HepG2 (cell line): Measurements from ENCODE around the gene CDH12. TPM values are rescaled to one million over a fixed set of nuclear protein-coding genes. Genes with fewer than 3 reads are reported as not detected.
A peak's percentile ranks its signal among the peaks of the same experiment; 100 is the strongest.
"Not testable (repeated sequence)": the region's sequence is repeated elsewhere in the genome, so short reads cannot be mapped to it uniquely, and the experiment has no call there.

Experiments
- ATAC-seq: fragments of 200-7000 bp; cut with Tn5 transposase; 3 replicates; pipeline ENCODE4 v1.9.1; 2020; ENCODE audit warnings: mild to moderate bottlenecking, moderate library complexity
- BruUV-seq: library from RNA; stranded (reverse); fragments of 400-500 nt; replicated peaks from 2 replicates; lab custom pipeline; 2021; lab: Mats Ljungman, UMichigan
- CTCF ChIA-PET: fragments of 300-600 bp; formaldehyde crosslinking; extraction: SDS; loops from one replicate; lab custom pipeline; 2021; ENCODE audit warnings: low total read pairs, inconsistent platforms, low intra/inter-chr PET ratio; lab: Yijun Ruan, JAX
- POLR2A ChIA-PET: fragments of 350-600 bp; sonication (Branson Sonifier 250); formaldehyde crosslinking; loops from one replicate; lab custom pipeline; 2020; ENCODE audit warnings: antibody characterized with exemption, inconsistent platforms; lab: Yijun Ruan, JAX
- DNase-seq: peaks from one replicate; pipeline ENCODE4 v3.0.0-alpha.2; 2015; ENCODE audit warnings: low spot score
- FAIRE-seq: peaks from 3 replicates; lab custom pipeline; 2011; peaks lifted over from hg19 to GRCh38; lab: Jason Lieb, UNC
- H2AFZ ChIP-seq: one replicate; pipeline ENCODE4 v1.6.1; 2011; ENCODE audit warnings: low read length, inconsistent platforms
- H3K27ac ChIP-seq: fragments of 300-600 bp; 3 replicates; pipeline ENCODE4 v1.8.0; 2011; ENCODE audit warnings: mixed run types, mild to moderate bottlenecking, mixed read lengths, low read length, inconsistent platforms; ENCODE audit not compliant: insufficient read depth; ENCODE audit errors: extremely low read length
- H3K27me3 ChIP-seq, 2 experiments: fragments of 200-600 bp in 1 of 2; 2 replicates in 1 of 2; 3 replicates in 1 of 2; pipeline versions ENCODE4 v1.6.0 to v1.8.0; 2011; ENCODE audit warnings: low read length in 2 of 2, mild to moderate bottlenecking in 2 of 2, moderate library complexity in 2 of 2, inconsistent platforms in 1 of 2; ENCODE audit not compliant: insufficient read depth in 2 of 2, control insufficient read depth in 1 of 2
- H3K36me3 ChIP-seq, 2 experiments: fragments of 200-600 bp in 1 of 2; replicated peaks in 1 of 2; 2 replicates in 1 of 2; 3 replicates in 1 of 2; pipeline versions ENCODE4 v1.5.1 to v1.8.0; 2011; ENCODE audit warnings: low read length in 2 of 2, inconsistent platforms in 1 of 2; ENCODE audit not compliant: insufficient read depth in 2 of 2, control insufficient read depth in 1 of 2
- H3K4me1 ChIP-seq: 2 replicates; pipeline ENCODE4 v1.5.1; 2012; ENCODE audit warnings: low read length, inconsistent platforms; ENCODE audit not compliant: insufficient read depth
- H3K4me2 ChIP-seq: 2 replicates; pipeline ENCODE4 v1.6.0; 2011; ENCODE audit warnings: low read depth, low read length, inconsistent platforms
- H3K4me3 ChIP-seq, 3 experiments: fragments of 200-600 bp in 1 of 3; sonication (generic), shearing (Covaris generic) in 1 of 3; replicated peaks in 1 of 3; 2 replicates each; pipeline ENCODE4 v1.5.1; 2011 to 2016; ENCODE audit warnings: low read length in 3 of 3, inconsistent platforms in 2 of 3, low read depth in 2 of 3, mild to moderate bottlenecking in 2 of 3, control low read depth in 1 of 3, mixed read lengths in 1 of 3; ENCODE audit not compliant: insufficient read depth in 1 of 3
- H3K79me2 ChIP-seq: one replicate; pipeline ENCODE4 v1.6.1; 2011; ENCODE audit warnings: low read length, inconsistent platforms; ENCODE audit not compliant: insufficient read depth
- H3K9ac ChIP-seq: 2 replicates; pipeline ENCODE4 v1.6.0; 2011; ENCODE audit warnings: mild to moderate bottlenecking, low read depth, low read length, inconsistent platforms; ENCODE audit not compliant: insufficient read depth
- H3K9me3 ChIP-seq: 2 replicates; pipeline ENCODE4 v1.5.1; 2012; ENCODE audit warnings: mild to moderate bottlenecking, low read length
- H4K20me1 ChIP-seq: 2 replicates; pipeline ENCODE4 v1.6.0; 2011; ENCODE audit warnings: inconsistent platforms, mild to moderate bottlenecking, low read length, moderate library complexity; ENCODE audit not compliant: insufficient read depth
- REXO4 ChIP-seq: sonication (generic); formaldehyde crosslinking; IDR thresholded peaks from 2 replicates; pipeline ENCODE4 v1.8.0; 2022; ENCODE audit warnings: missing genetic modification reagents, mild to moderate bottlenecking, borderline replicate concordance
- WGBS: methylation state at CpG from one replicate; pipeline ENCODE4 v1.1.6; 2017; ENCODE audit warnings: low lambda C conversion rate; 5-methylcytosine and 5-hydroxymethylcytosine counted together
- in situ Hi-C: cut with HindIII; loops from 2 replicates; pipeline ENCODE4 v1.10.0; 2017; ENCODE audit warnings: low pct_unique_long_range_greater_than_20kb; ENCODE audit not compliant: extremely low pct_ligation_motif_present
- intact Hi-C: fragments of 100-400 bp; cut with micrococcal nuclease; formaldehyde crosslinking; loops from one replicate; pipeline ENCODE4 v1.10.0; 2022; ENCODE audit not compliant: unreplicated experiment
- polyA plus RNA-seq, 8 experiments: library from polyadenylated mRNA; depleted of rRNA in 3 of 8; stranded (reverse) in 7 of 8; unstranded in 1 of 8; fragments of >200 nt; fragmentation: Illumina TruSeq in 4 of 8; extraction: Trizol in 4 of 8; gene quantifications; 2 replicates each; pipeline versions ENCODE4 v1.2.1 to v1.2.3, GENCODE V29; 2011 to 2016; ENCODE audit warnings: low read depth in 4 of 8, missing spikeins in 1 of 8, mixed read lengths in 1 of 8; ENCODE audit not compliant: insufficient read depth in 1 of 8
- total RNA-seq, 5 experiments: library from RNA; depleted of rRNA; stranded (reverse); fragments of >200 nt; fragmentation: Illumina TruSeq; extraction: Trizol; gene quantifications; 2 replicates each; pipeline ENCODE4 v1.2.3, GENCODE V29; 2016; ENCODE audit warnings: low read depth in 1 of 5
- TF ChIP-seq, protein P1 (sequence below): sonication (generic); formaldehyde crosslinking; IDR thresholded peaks from 2 replicates; pipeline ENCODE4 v1.4.0; 2020; ENCODE audit warnings: missing genetic modification reagents, borderline replicate concordance
- TF ChIP-seq, protein P2 (sequence below): sonication (generic); IDR thresholded peaks from 2 replicates; pipeline ENCODE4 v1.6.1; 2016; ENCODE audit warnings: low read depth, borderline replicate concordance

CDH12 gene
- total and polyA plus RNA-seq, 2 of the 13 experiments (the other 11 are each of a cell fraction or from before 2014, with no cell fraction given), result not detected

GRCh38 chr5:22140418-22140817 is 712.7 kb downstream of the CDH12 start:
- 56% methylated on average over 1 of the region's 1 CpG for WGBS
- H3K9ac ChIP-seq, H3K4me2 ChIP-seq, H4K20me1 ChIP-seq, in situ Hi-C loops, BruUV-seq, POLR2A ChIA-PET, H3K79me2 ChIP-seq, H3K4me3 ChIP-seq, H3K36me3 ChIP-seq, FAIRE-seq, H3K4me1 ChIP-seq, DNase-seq, H3K27me3 ChIP-seq, CTCF ChIA-PET, H2AFZ ChIP-seq, ATAC-seq, H3K9me3 ChIP-seq, intact Hi-C loops, H3K27ac ChIP-seq: not testable (repeated sequence)

DNA sequence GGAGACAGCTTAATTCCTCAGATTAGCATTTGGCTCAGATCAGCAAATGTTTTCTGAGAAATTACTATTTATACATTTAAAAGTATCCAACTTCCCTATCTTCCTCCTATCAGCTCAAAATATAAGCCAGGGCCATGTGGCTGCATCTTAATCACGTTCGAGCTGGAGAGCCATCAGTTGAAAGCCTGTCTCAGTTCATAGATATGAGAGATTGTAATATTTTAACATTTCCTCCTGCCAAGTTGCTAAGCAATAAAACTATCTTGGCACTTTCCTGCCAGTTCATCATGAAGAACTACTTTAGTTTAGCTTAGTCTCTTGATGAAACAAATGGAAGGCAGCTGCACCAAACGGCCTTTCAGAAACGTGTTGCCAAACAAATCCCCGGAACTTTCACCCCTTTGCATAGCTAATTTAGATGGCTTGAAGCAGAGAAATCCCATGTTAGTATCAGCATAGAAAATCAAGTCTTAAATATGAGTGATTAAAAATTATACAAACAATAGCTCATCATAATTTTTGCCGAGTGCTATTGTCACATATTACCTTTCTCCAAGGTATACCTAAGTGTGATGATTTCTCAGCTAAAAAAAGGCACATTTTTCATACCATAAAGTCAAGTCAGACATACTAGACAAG is 713.4 kb downstream of the CDH12 start:
- FAIRE-seq, H3K27ac ChIP-seq, CTCF ChIA-PET, H3K27me3 ChIP-seq, intact Hi-C loops, ATAC-seq, H4K20me1 ChIP-seq, H3K4me3 ChIP-seq, H2AFZ ChIP-seq, DNase-seq, in situ Hi-C loops, H3K79me2 ChIP-seq, H3K4me1 ChIP-seq, POLR2A ChIA-PET, BruUV-seq, H3K36me3 ChIP-seq, H3K9ac ChIP-seq, H3K4me2 ChIP-seq, H3K9me3 ChIP-seq: not testable (repeated sequence)
- 3% methylated on average over 6 of the region's 6 CpGs for WGBS

- Histone ChIP-seq H3K9me3 (no peaks in the 10 kb centered on the region), H3K4me3 (no peak overlapping the region), H3K27ac (no peak overlapping the region), H3K36me3 (no peaks in the 10 kb centered on the region), H4K20me1 (no peaks in the 10 kb centered on the region), H3K4me1 (no peaks in the 10 kb centered on the region), H3K4me2 (no peak overlapping the region), H3K9ac (no peak overlapping the region), H2AFZ (peak overlapping the region; percentile 15), H3K27me3 (no peaks in the 10 kb centered on the region), H3K79me2 (no peaks in the 10 kb centered on the region)
- ChIA-PET POLR2A (no interaction called here), CTCF (no interaction called here)
- FAIRE-seq (no peak), ATAC-seq (no peak), DNase-seq (no peak)
- 3% methylated on average over 3 of the region's 3 CpGs for WGBS
- in situ Hi-C loops (no loop called here), intact Hi-C loops (no loop called here)
- no TSS peak for BruUV-seq
- no peak for TF ChIP-seq REXO4 (CRISPR knock-in tag)
- TF ChIP-seq, protein P1, sequence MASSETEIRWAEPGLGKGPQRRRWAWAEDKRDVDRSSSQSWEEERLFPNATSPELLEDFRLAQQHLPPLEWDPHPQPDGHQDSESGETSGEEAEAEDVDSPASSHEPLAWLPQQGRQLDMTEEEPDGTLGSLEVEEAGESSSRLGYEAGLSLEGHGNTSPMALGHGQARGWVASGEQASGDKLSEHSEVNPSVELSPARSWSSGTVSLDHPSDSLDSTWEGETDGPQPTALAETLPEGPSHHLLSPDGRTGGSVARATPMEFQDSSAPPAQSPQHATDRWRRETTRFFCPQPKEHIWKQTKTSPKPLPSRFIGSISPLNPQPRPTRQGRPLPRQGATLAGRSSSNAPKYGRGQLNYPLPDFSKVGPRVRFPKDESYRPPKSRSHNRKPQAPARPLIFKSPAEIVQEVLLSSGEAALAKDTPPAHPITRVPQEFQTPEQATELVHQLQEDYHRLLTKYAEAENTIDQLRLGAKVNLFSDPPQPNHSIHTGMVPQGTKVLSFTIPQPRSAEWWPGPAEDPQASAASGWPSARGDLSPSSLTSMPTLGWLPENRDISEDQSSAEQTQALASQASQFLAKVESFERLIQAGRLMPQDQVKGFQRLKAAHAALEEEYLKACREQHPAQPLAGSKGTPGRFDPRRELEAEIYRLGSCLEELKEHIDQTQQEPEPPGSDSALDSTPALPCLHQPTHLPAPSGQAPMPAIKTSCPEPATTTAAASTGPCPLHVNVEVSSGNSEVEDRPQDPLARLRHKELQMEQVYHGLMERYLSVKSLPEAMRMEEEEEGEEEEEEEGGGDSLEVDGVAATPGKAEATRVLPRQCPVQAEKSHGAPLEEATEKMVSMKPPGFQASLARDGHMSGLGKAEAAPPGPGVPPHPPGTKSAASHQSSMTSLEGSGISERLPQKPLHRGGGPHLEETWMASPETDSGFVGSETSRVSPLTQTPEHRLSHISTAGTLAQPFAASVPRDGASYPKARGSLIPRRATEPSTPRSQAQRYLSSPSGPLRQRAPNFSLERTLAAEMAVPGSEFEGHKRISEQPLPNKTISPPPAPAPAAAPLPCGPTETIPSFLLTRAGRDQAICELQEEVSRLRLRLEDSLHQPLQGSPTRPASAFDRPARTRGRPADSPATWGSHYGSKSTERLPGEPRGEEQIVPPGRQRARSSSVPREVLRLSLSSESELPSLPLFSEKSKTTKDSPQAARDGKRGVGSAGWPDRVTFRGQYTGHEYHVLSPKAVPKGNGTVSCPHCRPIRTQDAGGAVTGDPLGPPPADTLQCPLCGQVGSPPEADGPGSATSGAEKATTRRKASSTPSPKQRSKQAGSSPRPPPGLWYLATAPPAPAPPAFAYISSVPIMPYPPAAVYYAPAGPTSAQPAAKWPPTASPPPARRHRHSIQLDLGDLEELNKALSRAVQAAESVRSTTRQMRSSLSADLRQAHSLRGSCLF (CRISPR knock-in tag), result no peak
- TF ChIP-seq, protein P2, sequence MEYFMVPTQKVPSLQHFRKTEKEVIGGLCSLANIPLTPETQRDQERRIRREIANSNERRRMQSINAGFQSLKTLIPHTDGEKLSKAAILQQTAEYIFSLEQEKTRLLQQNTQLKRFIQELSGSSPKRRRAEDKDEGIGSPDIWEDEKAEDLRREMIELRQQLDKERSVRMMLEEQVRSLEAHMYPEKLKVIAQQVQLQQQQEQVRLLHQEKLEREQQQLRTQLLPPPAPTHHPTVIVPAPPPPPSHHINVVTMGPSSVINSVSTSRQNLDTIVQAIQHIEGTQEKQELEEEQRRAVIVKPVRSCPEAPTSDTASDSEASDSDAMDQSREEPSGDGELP, result no peak
Observed at GRCh38 chr5:22111320-22111719, 741.8 kb downstream of the CDH12 start.
